ENCODE measurements around the gene SMIM28.

The SMIM28 gene

DNA sequence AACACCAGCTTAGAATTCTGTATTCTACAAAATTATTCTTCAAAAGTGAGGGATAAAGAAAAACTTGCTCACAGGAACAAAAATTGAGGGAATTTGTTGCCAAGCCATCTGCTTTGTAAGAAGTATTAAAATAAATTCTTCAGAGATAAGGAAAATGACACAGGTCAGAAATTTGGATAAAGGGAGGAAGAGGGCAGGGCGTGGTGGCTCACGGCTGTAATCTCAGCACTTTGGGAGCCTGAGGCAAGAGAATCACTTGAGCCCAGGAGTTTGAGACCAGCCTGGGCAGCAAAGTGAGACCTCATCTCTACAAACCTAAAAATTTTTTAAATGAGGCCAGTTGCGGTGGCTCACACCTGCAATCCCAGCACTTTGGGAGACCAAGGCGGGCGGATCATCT lies 11.8 kb downstream of the SMIM28 start:
- no peak for DNase-seq (ENCODE audit: extremely low spot score)
- POLR2A ChIA-PET, result no interaction called here
- TF ChIP-seq, protein P1, sequence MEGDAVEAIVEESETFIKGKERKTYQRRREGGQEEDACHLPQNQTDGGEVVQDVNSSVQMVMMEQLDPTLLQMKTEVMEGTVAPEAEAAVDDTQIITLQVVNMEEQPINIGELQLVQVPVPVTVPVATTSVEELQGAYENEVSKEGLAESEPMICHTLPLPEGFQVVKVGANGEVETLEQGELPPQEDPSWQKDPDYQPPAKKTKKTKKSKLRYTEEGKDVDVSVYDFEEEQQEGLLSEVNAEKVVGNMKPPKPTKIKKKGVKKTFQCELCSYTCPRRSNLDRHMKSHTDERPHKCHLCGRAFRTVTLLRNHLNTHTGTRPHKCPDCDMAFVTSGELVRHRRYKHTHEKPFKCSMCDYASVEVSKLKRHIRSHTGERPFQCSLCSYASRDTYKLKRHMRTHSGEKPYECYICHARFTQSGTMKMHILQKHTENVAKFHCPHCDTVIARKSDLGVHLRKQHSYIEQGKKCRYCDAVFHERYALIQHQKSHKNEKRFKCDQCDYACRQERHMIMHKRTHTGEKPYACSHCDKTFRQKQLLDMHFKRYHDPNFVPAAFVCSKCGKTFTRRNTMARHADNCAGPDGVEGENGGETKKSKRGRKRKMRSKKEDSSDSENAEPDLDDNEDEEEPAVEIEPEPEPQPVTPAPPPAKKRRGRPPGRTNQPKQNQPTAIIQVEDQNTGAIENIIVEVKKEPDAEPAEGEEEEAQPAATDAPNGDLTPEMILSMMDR (IDR thresholded peaks at IDR 0.05; ENCODE audit: control extremely low read depth, extremely low read depth, low read depth, missing control alignments), result no peak
- CTCF ChIA-PET, result interaction anchor here (1.2 kb wide), 1 partner anchor 17 kb away, joined by 3 read pairs; no protein-coding TSS in a partner anchor

DNA sequence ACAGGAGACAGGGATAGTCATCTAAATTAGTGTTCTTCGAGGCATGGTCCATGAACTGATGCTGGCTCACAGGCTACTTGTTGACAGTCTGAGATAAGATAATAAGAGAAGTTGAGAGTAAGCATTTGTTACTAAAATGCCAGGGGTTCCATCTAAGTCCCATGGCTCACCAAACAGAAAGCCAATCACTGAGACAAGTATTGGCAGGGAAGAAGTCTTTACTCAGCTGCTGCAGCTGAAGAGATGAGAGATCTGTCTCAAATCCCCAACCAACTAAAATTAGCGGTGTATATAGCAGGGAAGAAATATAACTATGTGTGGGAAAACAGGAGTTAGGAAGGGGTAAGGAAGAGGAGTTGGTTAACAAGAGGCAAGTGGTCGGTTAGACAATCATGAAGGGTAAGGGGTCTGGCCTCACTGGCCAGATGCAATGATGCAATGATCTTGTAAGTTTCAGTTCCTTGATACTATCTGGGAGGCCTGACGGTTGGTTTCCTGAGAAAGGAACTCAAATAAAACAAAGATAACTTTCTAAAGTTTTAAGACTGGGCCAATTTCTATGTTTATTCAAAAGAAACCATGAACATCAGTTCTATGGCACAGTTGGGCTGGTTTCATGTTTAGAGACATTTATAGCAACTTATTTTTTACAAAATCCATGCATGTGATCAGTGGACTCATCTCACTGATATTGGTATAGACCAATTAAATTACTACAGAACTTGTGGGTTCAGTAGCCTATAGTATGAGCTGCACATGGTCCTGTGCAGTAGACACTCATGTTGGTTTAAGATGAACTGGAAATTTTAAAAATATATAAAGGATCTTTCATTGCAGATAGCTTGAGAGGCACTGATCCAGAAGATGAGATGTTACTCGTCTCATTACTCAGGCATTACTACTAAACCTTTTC lies 16.4 kb downstream of the SMIM28 start:
- TF ChIP-seq, protein P1 (IDR thresholded peaks at IDR 0.05; ENCODE audit: control extremely low read depth, extremely low read depth, low read depth, missing control alignments), result no peak
- CTCF ChIA-PET, result interaction anchor here (0.9 to 4.5 kb wide), 2 partner anchors 10 to 115 kb away, joined by 3 to 24 read pairs; partner anchors contain the start of gene HEBP2
- DNase-seq (ENCODE audit: extremely low spot score), result no peak
- POLR2A ChIA-PET, result interaction anchor here (0.6 kb wide), 1 partner anchor 17 kb away, joined by 5 read pairs; the partner anchor contains the start of gene SMIM28

DNA sequence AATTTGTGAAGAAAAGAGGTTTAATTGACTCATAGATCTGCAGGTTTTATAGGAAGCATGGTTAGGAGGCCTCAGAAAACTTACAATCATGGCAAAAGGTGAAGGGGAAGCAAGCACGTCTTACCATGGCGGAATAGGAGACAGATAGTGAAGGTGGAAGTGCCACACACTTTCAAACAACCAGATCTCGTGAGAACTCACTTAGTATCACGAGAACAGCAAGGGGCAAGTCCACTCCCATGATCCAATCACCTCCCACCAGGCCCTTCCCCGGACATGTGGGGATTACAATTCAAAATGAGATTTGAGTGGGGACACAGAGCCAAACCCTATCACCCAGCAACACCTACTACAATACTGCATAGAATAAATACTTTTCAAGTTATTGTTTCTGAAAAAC lies 19.0 kb downstream of the SMIM28 start:
- no peak for DNase-seq (ENCODE audit: extremely low spot score)
- POLR2A ChIA-PET, result no interaction called here
- TF ChIP-seq, protein P1 (IDR thresholded peaks at IDR 0.05; ENCODE audit: control extremely low read depth, extremely low read depth, low read depth, missing control alignments), result no peak
- CTCF ChIA-PET, result no interaction called here

DNA sequence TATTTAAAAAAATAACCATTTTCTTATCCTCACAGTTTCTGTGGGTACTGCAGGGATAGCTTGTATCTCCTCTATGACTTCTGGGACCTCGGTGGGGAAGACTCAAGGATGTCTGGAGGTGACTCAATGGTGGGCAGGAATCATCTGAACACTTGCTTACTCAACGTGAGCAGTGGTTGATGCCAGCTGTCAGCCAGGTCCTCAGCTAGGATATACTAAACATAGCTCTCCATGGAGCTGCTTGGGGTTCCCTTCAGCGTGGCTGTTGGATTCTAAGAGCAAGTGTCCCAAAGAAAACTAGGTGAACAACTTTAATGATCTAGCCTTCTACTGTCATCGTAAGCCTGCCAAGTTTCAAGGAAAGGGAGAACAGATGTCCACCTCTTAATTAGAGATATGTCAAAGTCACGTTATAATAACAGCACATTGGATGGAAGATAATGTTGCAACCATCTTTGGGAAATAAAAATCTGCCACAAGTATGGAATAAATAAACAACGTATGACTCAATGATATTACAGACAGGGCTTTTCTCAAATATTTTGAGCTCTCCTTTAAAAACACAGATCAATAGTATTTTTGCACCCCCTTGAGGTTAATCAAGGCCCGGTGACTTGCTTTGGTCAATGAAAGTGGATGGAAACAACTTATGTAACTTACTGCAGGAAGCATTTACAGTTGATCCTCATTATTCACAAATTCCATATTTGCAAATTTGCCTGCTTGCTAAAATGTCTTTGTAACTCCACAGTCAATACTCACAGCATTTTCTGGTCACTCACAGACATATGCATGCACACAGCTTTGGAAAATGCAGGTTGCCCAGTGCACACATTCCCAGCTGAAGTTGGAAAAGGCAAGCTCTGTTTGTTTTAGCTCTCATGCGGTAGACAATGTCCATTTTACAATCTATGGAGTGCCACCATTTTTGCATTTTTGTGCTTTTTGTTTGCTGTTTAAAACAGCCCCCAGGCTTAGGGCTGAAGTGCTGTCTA lies 19.7 kb downstream of the SMIM28 start:
- TF ChIP-seq, protein P1 (IDR thresholded peaks at IDR 0.05; ENCODE audit: control extremely low read depth, extremely low read depth, low read depth, missing control alignments), result no peak
- CTCF ChIA-PET, result no interaction called here
- POLR2A ChIA-PET, result no interaction called here
- DNase-seq (ENCODE audit: extremely low spot score), result no peak

DNA sequence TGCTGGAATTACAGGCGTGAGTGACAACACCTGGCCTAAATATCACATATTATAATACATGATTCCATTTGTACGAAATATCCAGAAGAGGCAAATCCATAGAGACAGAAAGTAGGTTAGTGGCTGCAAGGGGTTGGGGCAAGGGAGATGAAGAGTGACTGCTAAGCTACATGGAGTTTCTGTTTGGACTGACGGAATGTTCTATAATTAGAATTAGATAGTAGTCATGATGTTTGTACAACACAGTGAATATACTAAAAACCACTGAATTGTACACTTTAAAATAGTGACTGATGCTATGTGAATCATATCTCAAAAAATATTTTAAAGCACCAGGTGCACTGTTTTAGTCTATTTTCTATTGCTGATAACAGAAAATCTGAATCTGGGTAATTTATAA lies 22.6 kb downstream of the SMIM28 start:
- ChIA-PET CTCF (no interaction called here), POLR2A (no interaction called here)
- DNase-seq (ENCODE audit: extremely low spot score), result no peak
- TF ChIP-seq, protein P1 (IDR thresholded peaks at IDR 0.05; ENCODE audit: control extremely low read depth, extremely low read depth, low read depth, missing control alignments), result no peak

All from GM10248 (cell line).